Measurements from ENCODE around the gene BRI3. TPM values are rescaled to one million over a fixed set of nuclear protein-coding genes. Genes with fewer than 3 reads are reported as not detected.

BRI3 gene
- total and polyA plus RNA-seq, 2 of the 8 experiments (the other 6 are each of a cell fraction or from before 2014, with no cell fraction given) = 77.5 to 93.4 TPM

- Histone ChIP-seq H3K27me3 (replicated peaks in 1 of 4; ENCODE audit: control insufficient read depth in 3 of 4, extremely low read depth in 1 of 4, insufficient read depth in 3 of 4, low read length in 3 of 4) (no peaks in the 10 kb centered on the region), H2BK15ac (ENCODE audit: low read length) (no peak overlapping the region), H3K36me3 (ENCODE audit: control insufficient read depth in 2 of 4, insufficient read depth in 4 of 4, low read length in 3 of 4) (no peaks in the 10 kb centered on the region), H4K8ac (ENCODE audit: extremely low read depth, insufficient read depth, low read length) (no peak overlapping the region), H3K23me2 (ENCODE audit: low read depth, low read length) (peaks cover 8% of the 10 kb centered on the region; the same call in 1 of the 2 replicates), H3K4me2 (ENCODE audit: insufficient read depth in 1 of 2, low read depth in 2 of 2, low read length in 2 of 2) (no peak overlapping the region), H3K23ac (ENCODE audit: insufficient read length) (no peak overlapping the region), H3K4ac (replicated peaks; ENCODE audit: insufficient read length, low read depth, low read length) (no peak overlapping the region), H3K9me3 (ENCODE audit: insufficient read depth in 2 of 2, low read depth in 1 of 2, low read length in 1 of 2) (no peaks in the 10 kb centered on the region), H3K18ac (ENCODE audit: extremely low read depth, low read length) (no peak overlapping the region), H3K4me1 (replicated peaks in 1 of 4; ENCODE audit: control insufficient read depth in 3 of 4, insufficient read depth in 4 of 4, low read length in 3 of 4) (peaks cover 0 to 6% (median 0%) of the 10 kb centered on the region in 4 experiments; a peak in 3 of 7 replicates), H3K9ac (replicated peaks in 1 of 4; ENCODE audit: extremely low read depth in 1 of 4, low read depth in 3 of 4, low read length in 3 of 4) (no peak overlapping the region), H3K56ac (replicated peaks; ENCODE audit: insufficient read length, low read depth, low read length) (no peak overlapping the region), H2BK5ac (ENCODE audit: low read depth, low read length) (no peak overlapping the region), H2BK20ac (ENCODE audit: low read length) (no peak overlapping the region), H2BK12ac (ENCODE audit: low read depth, low read length) (no peak overlapping the region), H3K27ac (ENCODE audit: low read depth, low read length) (no peak overlapping the region), H3K79me2 (ENCODE audit: control insufficient read depth in 1 of 2, insufficient read depth in 2 of 2, low read length in 2 of 2) (no peaks in the 10 kb centered on the region), H4K5ac (ENCODE audit: insufficient read length, low read depth, low read length) (no peak overlapping the region), H2AK5ac (ENCODE audit: low read depth, low read length) (no peak overlapping the region), H2AFZ (ENCODE audit: low read length) (no peak overlapping the region), H3K79me1 (ENCODE audit: low read depth, low read length) (no peaks in the 10 kb centered on the region), H2BK120ac (replicated peaks; ENCODE audit: low read depth, low read length) (no peak overlapping the region), H3K14ac (ENCODE audit: insufficient read length) (no peak overlapping the region), H4K91ac (replicated peaks; ENCODE audit: insufficient read length, low read length) (no peak overlapping the region), H4K20me1 (replicated peaks in 1 of 2; ENCODE audit: control insufficient read depth in 1 of 2, insufficient read depth in 2 of 2, low read length in 2 of 2) (peaks cover 2 to 3% of the 10 kb centered on the region in 2 experiments), H3K4me3 (ENCODE audit: extremely low read depth in 1 of 4, insufficient read depth in 2 of 4, low read depth in 3 of 4, low read length in 4 of 4) (no peak overlapping the region)
- DNase-seq (ENCODE audit: low read depth in 1 of 2, low spot score in 2 of 2) = no peak
- FAIRE-seq = no peak
- POLR2A ChIA-PET (ENCODE audit: partially characterized antibody) = no interaction called here
- WGBS, 2 experiments (ENCODE audit: extremely low coverage in 1 of 2, insufficient coverage in 1 of 2, insufficient read length in 1 of 2, insufficient replicate concordance in 2 of 2, low coverage in 1 of 2, low lambda C conversion rate in 2 of 2, missing lambda C conversion rate in 1 of 2) = 91% methylated on average over 9 of the region's 9 CpGs; no CpG with 5 or more reads in 1 of the 2 experiments
- CTCF ChIA-PET (ENCODE audit: partially characterized antibody) = no interaction called here
- no peak for TF ChIP-seq CBX5 (IDR thresholded peaks at IDR 0.05; ENCODE audit: low read depth, low read length)
- TF ChIP-seq NRF1 (IDR thresholded peaks at IDR 0.05; ENCODE audit: low read depth, low read length) = no peak
- no peak for TF ChIP-seq NANOG (IDR thresholded peaks at IDR 0.05; ENCODE audit: insufficient read depth, low read depth, low read length, poor library complexity, severe bottlenecking)
- no peak for TF ChIP-seq CTCF (IDR thresholded peaks at IDR 0.05; ENCODE audit: control extremely low read depth in 1 of 3, insufficient read depth in 1 of 3, low read depth in 1 of 3, low read length in 3 of 3)
- TF ChIP-seq KDM1A (IDR thresholded peaks at IDR 0.05; ENCODE audit: borderline replicate concordance, low read length) = no peak
- TF ChIP-seq TBP (IDR thresholded peaks at IDR 0.05; ENCODE audit: low read depth, low read length) = no peak
- TF ChIP-seq TAF1 (IDR thresholded peaks at IDR 0.05; ENCODE audit: low read depth, low read length) = no peak
- TF ChIP-seq GABPA (IDR thresholded peaks at IDR 0.05; ENCODE audit: borderline replicate concordance, insufficient read depth, low read length) = no peak
- no peak for TF ChIP-seq TEAD4 (IDR thresholded peaks at IDR 0.05; ENCODE audit: low read depth, low read length)
- TF ChIP-seq MAX (IDR thresholded peaks at IDR 0.05) = no peak
- no peak for TF ChIP-seq EGR1 (IDR thresholded peaks at IDR 0.05; ENCODE audit: borderline replicate concordance, low read depth, low read length)
- no peak for TF ChIP-seq SUZ12 (IDR thresholded peaks at IDR 0.05; ENCODE audit: low read length)
- no peak for TF ChIP-seq CREB1 (IDR thresholded peaks at IDR 0.05)
Observed at GRCh38 chr7:98238976-98239375, 42.5 kb upstream of the BRI3 start.
